Right atrium auricular region (tissue), 2 donors: ENCODE data around the gene MAN1C1. TPM values are rescaled to one million over a fixed set of nuclear protein-coding genes. Genes with fewer than 3 reads are reported as not detected.

ENCODE experiments used
- DNase-seq: peaks from one replicate; pipeline ENCODE4 v3.0.0-alpha.2; 2019; ENCODE audit warnings: low spot score
- H3K27ac ChIP-seq, 2 donors: fragments of 200-600 bp; sonication (generic); 1 replicate in 1 of 2; 2 replicates in 1 of 2; pipeline ENCODE4 v1.5.1; 2016 to 2019
- H3K27me3 ChIP-seq, 2 donors: fragments of 200-600 bp; sonication (generic); one replicate each; pipeline versions ENCODE4 v1.5.1 to v1.6.0; 2017 to 2019
- H3K36me3 ChIP-seq: fragments of 200-600 bp; sonication (generic); one replicate; pipeline ENCODE4 v1.5.1; 2016
- H3K4me1 ChIP-seq, 2 donors: fragments of 200-600 bp; sonication (generic); one replicate each; pipeline versions ENCODE4 v1.5.1 to v1.6.0; 2017 to 2019
- H3K4me3 ChIP-seq, 2 donors: fragments of 200-600 bp; sonication (generic); 1 replicate in 1 of 2; 2 replicates in 1 of 2; pipeline ENCODE4 v1.5.1; 2017 to 2019; ENCODE audit warnings: mild to moderate bottlenecking in 1 of 2, moderate library complexity in 1 of 2
- H3K9me3 ChIP-seq, 2 donors: fragments of 200-600 bp; sonication (generic); one replicate each; pipeline ENCODE4 v1.5.1; 2019
- CTCF ChIP-seq, 2 donors: fragments of 200-600 bp; sonication (generic); IDR thresholded peaks; one replicate each; pipeline ENCODE4 v1.5.1; 2019; ENCODE audit warnings: antibody characterized with exemption in 2 of 2
- total RNA-seq, 2 donors: library from RNA; depleted of rRNA; stranded (reverse); fragments of >200 nt; gene quantifications; one replicate each; pipeline ENCODE4 v1.1.0, GENCODE V29; 2016

Gene MAN1C1
- total RNA-seq, 2 donors from 2014 or later: 9.4 to 13.6 TPM

- H3K36me3 ChIP-seq: peaks cover 56% of the 10 kb centered on the region
- H3K4me3 ChIP-seq: no peak overlapping the region
- H3K27me3 ChIP-seq: no peaks in the 10 kb centered on the region
- no peak overlapping the region for H3K27ac ChIP-seq
- peaks cover 0 to 27% of the 10 kb centered on the region in 2 donors for H3K4me1 ChIP-seq
- no peaks in the 10 kb centered on the region for H3K9me3 ChIP-seq
- TF ChIP-seq CTCF (IDR thresholded peaks at IDR 0.05): no peak
- no peak for DNase-seq
Measured at GRCh38 chr1:25825605-25826004, 209.0 kb downstream of the MAN1C1 start.

GRCh38 chr1:25826571-25826970 is 210.0 kb downstream of the MAN1C1 start:
- Histone ChIP-seq H3K9me3 (no peaks in the 10 kb centered on the region), H3K27ac (no peak overlapping the region), H3K4me1 (peaks cover 0 to 17% of the 10 kb centered on the region in 2 donors)

GRCh38 chr1:25828491-25828890 is 211.9 kb downstream of the MAN1C1 start:
- H3K9me3 ChIP-seq: no peaks in the 10 kb centered on the region
- H3K4me1 ChIP-seq: peaks cover 0 to 3% of the 10 kb centered on the region in 2 donors
- DNase-seq: no peak
- peaks cover 84% of the 10 kb centered on the region for H3K36me3 ChIP-seq
- H3K27ac ChIP-seq: no peak overlapping the region
- TF ChIP-seq CTCF (IDR thresholded peaks at IDR 0.05): no peak
- no peak overlapping the region for H3K4me3 ChIP-seq
- H3K27me3 ChIP-seq: no peaks in the 10 kb centered on the region

More at GRCh38 chr1:25826571-25826970, 210.0 kb downstream of the MAN1C1 start:
- Histone ChIP-seq H3K36me3 (peaks cover 66% of the 10 kb centered on the region), H3K4me3 (no peak overlapping the region), H3K27me3 (no peaks in the 10 kb centered on the region)
- no peak for DNase-seq
- no peak for TF ChIP-seq CTCF (IDR thresholded peaks at IDR 0.05)

GRCh38 chr1:25829046-25829445 is 212.5 kb downstream of the MAN1C1 start:
- TF ChIP-seq CTCF (IDR thresholded peaks at IDR 0.05): no peak
- peaks cover 86% of the 10 kb centered on the region for H3K36me3 ChIP-seq

GRCh38 chr1:25831569-25832196 is 215.1 kb downstream of the MAN1C1 start:
- TF ChIP-seq CTCF (IDR thresholded peaks at IDR 0.05): no peak
- no peaks in the 10 kb centered on the region for H3K27me3 ChIP-seq
- no peak overlapping the region for H3K27ac ChIP-seq
- no peak for DNase-seq
- peaks cover 0 to 17% of the 10 kb centered on the region in 2 donors for H3K4me1 ChIP-seq
- H3K36me3 ChIP-seq: peaks cover 76% of the 10 kb centered on the region
- no peak overlapping the region for H3K4me3 ChIP-seq
- no peaks in the 10 kb centered on the region for H3K9me3 ChIP-seq

More at GRCh38 chr1:25829046-25829445, 212.5 kb downstream of the MAN1C1 start:
- Histone ChIP-seq H3K4me3 (no peak overlapping the region), H3K9me3 (no peaks in the 10 kb centered on the region), H3K4me1 (peaks cover 0 to 3% of the 10 kb centered on the region in 2 donors), H3K27ac (no peak overlapping the region), H3K27me3 (no peaks in the 10 kb centered on the region)
- DNase-seq: no peak
